ENCODE measurements around the gene KIF2A. TPM values are rescaled to one million over a fixed set of nuclear protein-coding genes. Genes with fewer than 3 reads are reported as not detected.

Gene KIF2A
- total and polyA plus RNA-seq, 9 of the 15 experiments (the other 6 are each of a cell fraction or from before 2014, with no cell fraction given): 42.6 to 126 (median 77.6) TPM

GRCh38 chr5:62347928-62348327, 41.9 kb downstream of the KIF2A start (continued):
- TF ChIP-seq NUFIP1 (IDR thresholded peaks at IDR 0.05; ENCODE audit: partially characterized antibody) (no peak), NFATC3 (IDR thresholded peaks at IDR 0.05) (no peak), ZNF583 (CRISPR knock-in tag; IDR thresholded peaks at IDR 0.05) (no peak), CTBP1 (IDR thresholded peaks at IDR 0.05; ENCODE audit: borderline replicate concordance) (no peak), ZNF324 (CRISPR knock-in tag; IDR thresholded peaks at IDR 0.05) (no peak), NR2F6 (CRISPR knock-in tag; IDR thresholded peaks at IDR 0.05) (no peak), ZNF282 (CRISPR knock-in tag; IDR thresholded peaks at IDR 0.05) (no peak), ZNF318 (IDR thresholded peaks at IDR 0.05; ENCODE audit: borderline replicate concordance in 1 of 2, low read depth in 1 of 2) (no peak)
